Heart right ventricle (tissue), 16 donors: ENCODE results near the gene TULP4. TPM values are rescaled to one million over a fixed set of nuclear protein-coding genes. Genes with fewer than 3 reads are reported as not detected.
"Not testable (repeated sequence)": the region's sequence is repeated elsewhere in the genome, so short reads cannot be mapped to it uniquely, and the experiment has no call there.

Experiments used
- ATAC-seq, 8 donors: fragments of 200-7000 bp; cut with Tn5 transposase; one replicate each; pipeline ENCODE4 v1.9.1; 2020; ENCODE audit warnings: mild to moderate bottlenecking in 8 of 8, moderate library complexity in 8 of 8, moderate number of reproducible peaks in 1 of 8
- DNase-seq, 2 donors: peaks; one replicate each; pipeline ENCODE4 v3.0.0-alpha.2; 2020
- H3K27ac ChIP-seq, 10 donors: fragments of 200-600 bp; sonication (generic) in 2 of 10; one replicate each; pipeline versions ENCODE4 v1.5.0 to v1.8.0; 2020 to 2022; ENCODE audit warnings: mild to moderate bottlenecking in 3 of 10
- H3K27me3 ChIP-seq, 7 donors: fragments of 200-600 bp; one replicate each; pipeline ENCODE4 v1.8.0; 2021 to 2022; ENCODE audit warnings: mild to moderate bottlenecking in 2 of 7
- H3K36me3 ChIP-seq, 9 donors: fragments of 200-600 bp; sonication (generic) in 1 of 9; one replicate each; pipeline versions ENCODE4 v1.5.0 to v1.8.0; 2020 to 2022; ENCODE audit warnings: mild to moderate bottlenecking in 2 of 9
- H3K4me1 ChIP-seq, 9 donors: fragments of 200-600 bp; sonication (generic) in 1 of 9; one replicate each; pipeline versions ENCODE4 v1.5.0 to v1.8.0; 2020 to 2022; ENCODE audit warnings: mild to moderate bottlenecking in 4 of 9
- H3K4me3 ChIP-seq, 10 donors: fragments of 200-600 bp; sonication (generic) in 2 of 10; one replicate each; pipeline versions ENCODE4 v1.5.0 to v1.8.0; 2020 to 2022; ENCODE audit warnings: mild to moderate bottlenecking in 7 of 10, moderate library complexity in 2 of 10
- H3K9me3 ChIP-seq, 11 donors: fragments of 200-600 bp in 10 of 11; sonication (generic) in 2 of 11; one replicate each; pipeline versions ENCODE4 v1.5.0 to v1.8.0; 2013 to 2022; ENCODE audit warnings: mild to moderate bottlenecking in 2 of 11, control low read depth in 1 of 11, moderate library complexity in 1 of 11
- WGBS, 2 donors: extraction: QIAGEN DNeasy Blood & Tissue Kit; methylation state at CpG; one replicate each; pipeline ENCODE4 v1.1.7; 2013; ENCODE audit warnings: inconsistent platforms in 1 of 2; 5-methylcytosine and 5-hydroxymethylcytosine counted together
- intact Hi-C, 10 donors: fragments of 100-400 bp; cut with DNase I; formaldehyde crosslinking; loops; one replicate each; pipeline versions ENCODE4 v1.11.1 to v1.14.2; 2022
- polyA plus RNA-seq, 2 donors: library from polyadenylated mRNA; stranded (reverse); fragments of 200-250 nt; gene quantifications; one replicate each; pipeline ENCODE4 v1.2.3, GENCODE V29; 2013
- total RNA-seq, 10 donors: library from RNA; stranded (reverse); fragmentation: NEBNext Ultra II Directional in 3 of 10; extraction: Animal tissue kit (Norgen Biotek cat#: 25700) in 3 of 10; gene quantifications; one replicate each; pipeline versions ENCODE4 v1.2.1 to v1.2.4, GENCODE V29; 2021 to 2023
- TF ChIP-seq, protein P1 (sequence below), 9 donors: fragments of 200-600 bp; sonication (generic) in 2 of 9; IDR thresholded peaks; one replicate each; pipeline versions ENCODE4 v1.5.0 to v1.8.0; 2021 to 2022; ENCODE audit warnings: antibody characterized with exemption in 9 of 9, mild to moderate bottlenecking in 5 of 9, moderate library complexity in 1 of 9
- donor health status: Arrhythmogenic right ventricular cardiomyopathy.
- donor health status: ischemic (EF 13 %, LVEDD 7.1; RV severe dilation, severe dysfunction).
- donor health status: healthy with polysubstance abuse.
- donor health status: DM: no; HTN: yes; CAD: no.
- donor health status: DM: no; HTN: no; CAD: no.
- donor health status: ischemic (EF 25% LVEDD 6.9; RV normal size, moderate dysfunction).
- donor health status: ischemic (EF 25% LVEDD 5.7; RV mildly dilated, moderate dysfunction).
- donor health status: healthy.
- donor health status: DM: yes; HTN: yes; CAD: no.
- donor health status: Ischemic cardiomyopathy.
- donor health status: ischemic (EF 35%, LVEDD 5.7; RV mildly dilated, moderate dysfunction).
- donor health status: nonischemic (EF 11% LVEDD 7.7; RV severe dilation, severe dysfunction).
- donor health status: DM: yes; HTN: yes; CAD: no.
- donor health status: PGD.
- donor health status: ischemic (EF 29% LVEDD 5.4; RV normal size, mild dysfunction).
- donor health status: nonischemic (EF 23%, LVEDD 6.1; RV moderate dilation, normal function).

The TULP4 gene
- total and polyA plus RNA-seq, 12 donors = 2.1 to 127 (median 99.2) TPM

- no peak for ATAC-seq
Observed at GRCh38 chr6:158338311-158339112, 26.2 kb downstream of the TULP4 start.

DNA sequence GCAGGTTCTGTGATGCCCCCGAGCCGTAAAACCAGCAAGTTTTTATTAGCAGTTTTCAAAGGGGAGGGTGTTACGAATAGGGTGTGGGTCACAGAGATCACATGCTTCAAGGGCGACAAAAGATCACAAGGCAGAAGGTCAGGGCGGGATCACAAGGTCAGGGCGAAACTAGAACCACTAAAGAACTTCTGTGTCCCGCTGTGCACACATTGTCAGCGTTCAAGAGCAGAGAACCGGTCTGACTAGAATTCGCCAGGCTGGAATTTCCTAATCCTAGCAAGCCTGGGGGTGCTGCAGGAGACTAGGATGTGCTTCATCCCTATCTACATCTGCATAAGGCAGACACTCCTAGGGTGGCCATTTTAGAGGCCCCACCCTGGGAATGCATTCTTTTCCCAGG is 26.9 kb downstream of the TULP4 start:
- H3K27ac ChIP-seq, DNase-seq, H3K36me3 ChIP-seq, intact Hi-C loops, H3K4me1 ChIP-seq, H3K4me3 ChIP-seq, H3K9me3 ChIP-seq, H3K27me3 ChIP-seq, ATAC-seq: not testable (repeated sequence)
- 84 to 85% methylated on average over 10 of the region's 10 CpGs for WGBS, 2 donors

More at GRCh38 chr6:158338311-158339112, 26.2 kb downstream of the TULP4 start:
- H3K27me3 ChIP-seq = no peaks in the 10 kb centered on the region
- H3K4me3 ChIP-seq = no peak overlapping the region
- no peak for DNase-seq
- WGBS, 2 donors = 97 to 98% methylated on average over 5 of the region's 5 CpGs
- no peak overlapping the region for H3K27ac ChIP-seq
- TF ChIP-seq, protein P1, sequence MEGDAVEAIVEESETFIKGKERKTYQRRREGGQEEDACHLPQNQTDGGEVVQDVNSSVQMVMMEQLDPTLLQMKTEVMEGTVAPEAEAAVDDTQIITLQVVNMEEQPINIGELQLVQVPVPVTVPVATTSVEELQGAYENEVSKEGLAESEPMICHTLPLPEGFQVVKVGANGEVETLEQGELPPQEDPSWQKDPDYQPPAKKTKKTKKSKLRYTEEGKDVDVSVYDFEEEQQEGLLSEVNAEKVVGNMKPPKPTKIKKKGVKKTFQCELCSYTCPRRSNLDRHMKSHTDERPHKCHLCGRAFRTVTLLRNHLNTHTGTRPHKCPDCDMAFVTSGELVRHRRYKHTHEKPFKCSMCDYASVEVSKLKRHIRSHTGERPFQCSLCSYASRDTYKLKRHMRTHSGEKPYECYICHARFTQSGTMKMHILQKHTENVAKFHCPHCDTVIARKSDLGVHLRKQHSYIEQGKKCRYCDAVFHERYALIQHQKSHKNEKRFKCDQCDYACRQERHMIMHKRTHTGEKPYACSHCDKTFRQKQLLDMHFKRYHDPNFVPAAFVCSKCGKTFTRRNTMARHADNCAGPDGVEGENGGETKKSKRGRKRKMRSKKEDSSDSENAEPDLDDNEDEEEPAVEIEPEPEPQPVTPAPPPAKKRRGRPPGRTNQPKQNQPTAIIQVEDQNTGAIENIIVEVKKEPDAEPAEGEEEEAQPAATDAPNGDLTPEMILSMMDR (IDR thresholded peaks at IDR 0.05) = no peak
- intact Hi-C loops = no loop called here
- peaks cover 0 to 2% (median 0%) of the 10 kb centered on the region in 11 donors for H3K9me3 ChIP-seq
- peaks cover 0 to 2% (median 0%) of the 10 kb centered on the region in 9 donors for H3K36me3 ChIP-seq
- peaks cover 0 to 6% (median 0%) of the 10 kb centered on the region in 9 donors for H3K4me1 ChIP-seq

DNA sequence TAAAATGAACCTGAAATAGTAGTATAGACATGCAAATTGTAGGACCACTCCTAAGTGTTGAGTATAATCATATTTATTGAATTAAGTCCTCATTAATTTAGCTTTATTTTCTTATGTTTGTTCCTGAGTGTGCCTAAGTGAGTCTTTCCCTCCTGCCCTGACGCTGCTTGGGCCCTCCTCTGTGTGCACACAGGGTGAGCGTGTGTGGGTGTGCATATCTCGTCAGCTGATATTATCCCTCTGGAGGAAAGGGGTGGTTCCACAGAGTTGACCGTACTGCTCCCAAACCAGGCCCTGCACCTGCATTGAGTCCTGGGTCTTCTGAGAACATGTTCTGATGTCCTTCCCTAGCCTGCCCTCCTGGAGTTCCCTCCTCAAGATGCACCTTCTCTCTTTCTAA is 28.0 kb downstream of the TULP4 start:
- WGBS, 2 donors = 91 to 92% methylated on average over 4 of the region's 4 CpGs
- H3K4me1 ChIP-seq = peaks cover 0 to 6% (median 0%) of the 10 kb centered on the region in 9 donors
- no peaks in the 10 kb centered on the region for H3K27me3 ChIP-seq
- H3K4me3 ChIP-seq = no peak overlapping the region
- H3K9me3 ChIP-seq = peaks cover 0 to 6% (median 0%) of the 10 kb centered on the region in 11 donors
- DNase-seq = no peak
- H3K27ac ChIP-seq = no peak overlapping the region
- peaks cover 0 to 2% (median 0%) of the 10 kb centered on the region in 9 donors for H3K36me3 ChIP-seq
- ATAC-seq = no peak
- TF ChIP-seq, protein P1 (IDR thresholded peaks at IDR 0.05) = no peak
- intact Hi-C loops = no loop called here

GRCh38 chr6:158344534-158344933 is 32.3 kb downstream of the TULP4 start:
- Histone ChIP-seq H3K4me1 (no peaks in the 10 kb centered on the region), H3K27me3 (no peaks in the 10 kb centered on the region), H3K27ac (no peak overlapping the region), H3K9me3 (peaks cover 0 to 25% (median 0%) of the 10 kb centered on the region in 11 donors), H3K4me3 (no peak overlapping the region), H3K36me3 (peaks cover 0 to 2% (median 0%) of the 10 kb centered on the region in 9 donors)
- no peak for DNase-seq
- TF ChIP-seq, protein P1 (IDR thresholded peaks at IDR 0.05) = no peak
- intact Hi-C loops = no loop called here
- WGBS, 2 donors = 86 to 91% methylated on average over 4 of the region's 4 CpGs
- ATAC-seq = no peak

GRCh38 chr6:158345444-158345843 is 33.2 kb downstream of the TULP4 start:
- H3K27me3 ChIP-seq, H3K36me3 ChIP-seq, H3K27ac ChIP-seq, H3K4me1 ChIP-seq, H3K4me3 ChIP-seq, intact Hi-C loops, DNase-seq, ATAC-seq: not testable (repeated sequence)
- WGBS, 2 donors = 93 to 96% methylated on average over 6 of the region's 6 CpGs
- peaks cover 0 to 25% (median 0%) of the 10 kb centered on the region in 11 donors for H3K9me3 ChIP-seq
